Astrocyte (in vitro differentiated cells and primary cell): ENCODE measurements around the gene MAPK12. TPM values are rescaled to one million over a fixed set of nuclear protein-coding genes. Genes with fewer than 3 reads are reported as not detected.

ENCODE experiments used
- DNase-seq: peaks from one replicate; pipeline ENCODE4 v3.0.0-alpha.2; 2010; ENCODE audit warnings: low read depth
- FAIRE-seq: peaks from 2 replicates; lab custom pipeline; 2011; peaks lifted over from hg19 to GRCh38; lab: Jason Lieb, UNC
- H2AFZ ChIP-seq: 2 replicates; pipeline ENCODE4 v1.6.0; 2012; ENCODE audit warnings: low read depth, low read length, inconsistent platforms
- H3K27ac ChIP-seq: 2 replicates; pipeline ENCODE4 v1.5.1; 2011; ENCODE audit warnings: low read depth, low read length, inconsistent platforms
- H3K27me3 ChIP-seq: 2 replicates; pipeline ENCODE4 v1.6.0; 2011; ENCODE audit warnings: low read length, inconsistent platforms; ENCODE audit not compliant: insufficient read depth
- H3K36me3 ChIP-seq: 2 replicates; pipeline ENCODE4 v1.5.1; 2011; ENCODE audit warnings: low read length, inconsistent platforms; ENCODE audit not compliant: insufficient read depth
- H3K4me1 ChIP-seq: 2 replicates; pipeline ENCODE4 v1.5.1; 2011; ENCODE audit warnings: low read length, inconsistent platforms; ENCODE audit not compliant: insufficient read depth
- H3K4me2 ChIP-seq: 2 replicates; pipeline ENCODE4 v1.6.0; 2012; ENCODE audit warnings: low read length, inconsistent platforms
- H3K4me3 ChIP-seq: 2 replicates; pipeline ENCODE4 v1.5.1; 2011; ENCODE audit warnings: low read depth, mild to moderate bottlenecking, low read length, inconsistent platforms; ENCODE audit not compliant: insufficient read depth
- H3K79me2 ChIP-seq: 2 replicates; pipeline ENCODE4 v1.6.0; 2012; ENCODE audit warnings: mild to moderate bottlenecking, low read length, inconsistent platforms; ENCODE audit not compliant: insufficient read depth
- H3K9ac ChIP-seq: 2 replicates; pipeline ENCODE4 v1.6.0; 2012; ENCODE audit warnings: mild to moderate bottlenecking, low read length, inconsistent platforms
- H3K9me3 ChIP-seq: 2 replicates; pipeline ENCODE4 v1.5.1; 2012; ENCODE audit warnings: low read depth, mild to moderate bottlenecking, low read length, inconsistent platforms; ENCODE audit not compliant: insufficient read depth
- H4K20me1 ChIP-seq: 2 replicates; pipeline ENCODE4 v1.6.0; 2012; ENCODE audit warnings: low read length, inconsistent platforms; ENCODE audit not compliant: insufficient read depth
- H3K27ac Mint-ChIP-seq: one replicate; pipeline ENCODE4 v1.8.0; 2021; ENCODE audit warnings: mild to moderate bottlenecking, mixed read lengths; ENCODE audit not compliant: unreplicated experiment
- H3K27me3 Mint-ChIP-seq: one replicate; pipeline ENCODE4 v1.8.0; 2021; ENCODE audit warnings: low read depth, mixed read lengths; ENCODE audit not compliant: unreplicated experiment
- H3K36me3 Mint-ChIP-seq: one replicate; pipeline ENCODE4 v1.8.0; 2021; ENCODE audit warnings: low read depth, mixed read lengths; ENCODE audit not compliant: unreplicated experiment
- H3K4me1 Mint-ChIP-seq: one replicate; pipeline ENCODE4 v1.8.0; 2021; ENCODE audit warnings: low read depth, mixed read lengths; ENCODE audit not compliant: unreplicated experiment
- H3K4me3 Mint-ChIP-seq: one replicate; pipeline ENCODE4 v1.8.0; 2021; ENCODE audit warnings: mild to moderate bottlenecking, moderate library complexity, mixed read lengths; ENCODE audit not compliant: unreplicated experiment
- H3K9me3 Mint-ChIP-seq: one replicate; pipeline ENCODE4 v1.8.0; 2021; ENCODE audit warnings: mild to moderate bottlenecking, mixed read lengths; ENCODE audit not compliant: unreplicated experiment
- CTCF ChIP-seq: IDR thresholded peaks from 2 replicates; pipeline ENCODE4 v1.5.1; 2011; ENCODE audit warnings: low read depth, mild to moderate bottlenecking, inconsistent platforms, low read length, moderate library complexity; ENCODE audit not compliant: insufficient read depth
- EZH2 ChIP-seq: IDR thresholded peaks from 2 replicates; pipeline ENCODE4 v1.6.1; 2012; ENCODE audit warnings: mild to moderate bottlenecking, low read length, inconsistent platforms; ENCODE audit not compliant: insufficient read depth
- total RNA-seq: library from RNA; stranded (reverse); gene quantifications from 2 replicates; pipeline ENCODE4 v1.2.1, GENCODE V29; 2021

The MAPK12 gene
- total RNA-seq, 1 donor from 2014 or later = 36.4 TPM

- Histone ChIP-seq H4K20me1 (peaks cover 59% of the 10 kb centered on the region), H3K4me2 (peak overlapping the region; percentile 100), H3K4me3 (no peak overlapping the region), H3K79me2 (peaks cover 81% of the 10 kb centered on the region), H3K27me3 (no peaks in the 10 kb centered on the region), H3K36me3 (no peaks in the 10 kb centered on the region), H3K9ac (peak overlapping the region; percentile 73), H2AFZ (no peak overlapping the region), H3K4me1 (peaks cover 70% of the 10 kb centered on the region), H3K27ac (peak overlapping the region; percentile 50), H3K9me3 (no peaks in the 10 kb centered on the region)
- Mint-ChIP-seq H3K4me3 (peak overlapping the region; percentile 81), H3K27ac (peak overlapping the region; percentile 92), H3K4me1 (peaks cover 26% of the 10 kb centered on the region), H3K36me3 (peaks cover 2% of the 10 kb centered on the region), H3K27me3 (no peaks in the 10 kb centered on the region), H3K9me3 (no peaks in the 10 kb centered on the region)
- TF ChIP-seq CTCF = no peak
- no peak for TF ChIP-seq EZH2
- no peak for FAIRE-seq
- no peak for DNase-seq
Observed at GRCh38 chr22:50303848-50304527, 42.5 kb upstream of the MAPK12 start.

GRCh38 chr22:50303515-50303847, 42.0 kb upstream of the MAPK12 start:
- DNase-seq (no peak), FAIRE-seq (no peak)
- Histone ChIP-seq H3K4me3 (no peak overlapping the region), H3K27ac (peak overlapping the region; percentile 50), H3K9me3 (no peaks in the 10 kb centered on the region), H4K20me1 (peaks cover 64% of the 10 kb centered on the region), H3K36me3 (no peaks in the 10 kb centered on the region), H3K79me2 (peaks cover 86% of the 10 kb centered on the region), H3K9ac (peak overlapping the region; percentile 73), H3K4me1 (peaks cover 65% of the 10 kb centered on the region), H3K27me3 (no peaks in the 10 kb centered on the region), H2AFZ (no peak overlapping the region), H3K4me2 (peak overlapping the region; percentile 100)
- Mint-ChIP-seq H3K36me3 (peaks cover 2% of the 10 kb centered on the region), H3K9me3 (no peaks in the 10 kb centered on the region), H3K4me3 (no peak overlapping the region), H3K27me3 (no peaks in the 10 kb centered on the region), H3K27ac (no peak overlapping the region), H3K4me1 (peaks cover 22% of the 10 kb centered on the region)
- TF ChIP-seq CTCF (no peak), EZH2 (no peak)

GRCh38 chr22:50302564-50302963, 41.1 kb upstream of the MAPK12 start:
- Mint-ChIP-seq H3K36me3 (peaks cover 2% of the 10 kb centered on the region), H3K4me1 (peaks cover 23% of the 10 kb centered on the region), H3K9me3 (no peaks in the 10 kb centered on the region), H3K4me3 (no peak overlapping the region), H3K27ac (peak overlapping the region; percentile 83), H3K27me3 (no peaks in the 10 kb centered on the region)
- Histone ChIP-seq H2AFZ (no peak overlapping the region), H3K27me3 (no peaks in the 10 kb centered on the region), H3K4me1 (peaks cover 60% of the 10 kb centered on the region), H3K79me2 (peaks cover 95% of the 10 kb centered on the region), H3K4me3 (no peak overlapping the region), H3K27ac (no peak overlapping the region), H3K9me3 (no peaks in the 10 kb centered on the region), H4K20me1 (peaks cover 73% of the 10 kb centered on the region), H3K36me3 (no peaks in the 10 kb centered on the region), H3K4me2 (peak overlapping the region; percentile 100), H3K9ac (peak overlapping the region; percentile 73)
- no peak for DNase-seq
- TF ChIP-seq CTCF = no peak
- no peak for TF ChIP-seq EZH2
- FAIRE-seq = no peak
